SK-N-SH (cell line): Measurements from ENCODE around the gene OTOG.

ENCODE experiments used
- EZH2phosphoT487 ChIP-seq: fragments of 200-600 bp; sonication (generic); IDR thresholded peaks from 2 replicates; pipeline ENCODE4 v1.6.1; 2017; ENCODE audit warnings: low read depth, mixed run types, mild to moderate bottlenecking, antibody characterized with exemption, moderate library complexity, borderline replicate concordance
- JUND ChIP-seq: IDR thresholded peaks from 2 replicates; pipeline ENCODE4 v1.4.0; 2012
- RXRA ChIP-seq: IDR thresholded peaks from 2 replicates; pipeline ENCODE4 v1.4.0; 2012; ENCODE audit warnings: low read depth, mild to moderate bottlenecking, borderline replicate concordance
- SIN3A ChIP-seq: IDR thresholded peaks from 2 replicates; pipeline ENCODE4 v1.6.1; 2012; ENCODE audit warnings: low read depth, mild to moderate bottlenecking, low read length, moderate library complexity, borderline replicate concordance
- TAF1 ChIP-seq: IDR thresholded peaks from 2 replicates; pipeline ENCODE4 v1.6.1; 2012; ENCODE audit warnings: low read depth, mild to moderate bottlenecking, low read length, moderate library complexity, borderline replicate concordance
- TF ChIP-seq, protein P1 (sequence below): fragments of 200-600 bp; sonication (generic); IDR thresholded peaks from 2 replicates; pipeline ENCODE4 v1.6.1; 2017; ENCODE audit warnings: antibody characterized with exemption, mild to moderate bottlenecking, moderate library complexity
- TF ChIP-seq, protein P2 (sequence below): IDR thresholded peaks from 2 replicates; pipeline ENCODE4 v1.4.0; 2012; ENCODE audit warnings: low read depth, borderline replicate concordance
- TF ChIP-seq, protein P3 (sequence below): fragments of 150-350 bp; IDR thresholded peaks from 2 replicates; pipeline ENCODE4 v1.6.1; 2017; ENCODE audit warnings: antibody characterized with exemption, low read length, low read depth, borderline replicate concordance
- TF ChIP-seq, protein P4 (sequence below): IDR thresholded peaks from 2 replicates; pipeline ENCODE4 v1.4.0; 2012; ENCODE audit warnings: low read depth, borderline replicate concordance

DNA sequence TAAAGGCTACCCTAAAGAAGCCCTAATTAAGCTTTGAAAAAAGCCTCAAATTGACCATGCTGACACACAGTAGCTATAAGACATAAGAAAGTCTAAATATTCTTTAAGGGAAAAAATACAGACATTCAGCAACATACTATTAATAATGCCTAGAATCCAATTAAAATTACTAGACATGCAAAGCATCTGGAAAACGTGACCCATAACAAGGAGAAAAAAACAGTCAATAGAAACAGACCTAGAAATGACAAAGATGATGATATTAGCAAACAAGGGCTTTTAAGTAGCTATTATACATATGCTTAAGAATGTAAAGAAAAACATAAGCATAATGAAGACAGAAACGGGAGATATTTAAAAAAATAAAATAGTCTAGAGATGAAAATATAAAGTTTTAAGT is 108.6 kb downstream of the OTOG start:
- TF ChIP-seq, protein P1, sequence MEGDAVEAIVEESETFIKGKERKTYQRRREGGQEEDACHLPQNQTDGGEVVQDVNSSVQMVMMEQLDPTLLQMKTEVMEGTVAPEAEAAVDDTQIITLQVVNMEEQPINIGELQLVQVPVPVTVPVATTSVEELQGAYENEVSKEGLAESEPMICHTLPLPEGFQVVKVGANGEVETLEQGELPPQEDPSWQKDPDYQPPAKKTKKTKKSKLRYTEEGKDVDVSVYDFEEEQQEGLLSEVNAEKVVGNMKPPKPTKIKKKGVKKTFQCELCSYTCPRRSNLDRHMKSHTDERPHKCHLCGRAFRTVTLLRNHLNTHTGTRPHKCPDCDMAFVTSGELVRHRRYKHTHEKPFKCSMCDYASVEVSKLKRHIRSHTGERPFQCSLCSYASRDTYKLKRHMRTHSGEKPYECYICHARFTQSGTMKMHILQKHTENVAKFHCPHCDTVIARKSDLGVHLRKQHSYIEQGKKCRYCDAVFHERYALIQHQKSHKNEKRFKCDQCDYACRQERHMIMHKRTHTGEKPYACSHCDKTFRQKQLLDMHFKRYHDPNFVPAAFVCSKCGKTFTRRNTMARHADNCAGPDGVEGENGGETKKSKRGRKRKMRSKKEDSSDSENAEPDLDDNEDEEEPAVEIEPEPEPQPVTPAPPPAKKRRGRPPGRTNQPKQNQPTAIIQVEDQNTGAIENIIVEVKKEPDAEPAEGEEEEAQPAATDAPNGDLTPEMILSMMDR: no peak
- TF ChIP-seq, protein P2, sequence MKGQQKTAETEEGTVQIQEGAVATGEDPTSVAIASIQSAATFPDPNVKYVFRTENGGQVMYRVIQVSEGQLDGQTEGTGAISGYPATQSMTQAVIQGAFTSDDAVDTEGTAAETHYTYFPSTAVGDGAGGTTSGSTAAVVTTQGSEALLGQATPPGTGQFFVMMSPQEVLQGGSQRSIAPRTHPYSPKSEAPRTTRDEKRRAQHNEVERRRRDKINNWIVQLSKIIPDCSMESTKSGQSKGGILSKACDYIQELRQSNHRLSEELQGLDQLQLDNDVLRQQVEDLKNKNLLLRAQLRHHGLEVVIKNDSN: no peak
- TF ChIP-seq, protein P3, sequence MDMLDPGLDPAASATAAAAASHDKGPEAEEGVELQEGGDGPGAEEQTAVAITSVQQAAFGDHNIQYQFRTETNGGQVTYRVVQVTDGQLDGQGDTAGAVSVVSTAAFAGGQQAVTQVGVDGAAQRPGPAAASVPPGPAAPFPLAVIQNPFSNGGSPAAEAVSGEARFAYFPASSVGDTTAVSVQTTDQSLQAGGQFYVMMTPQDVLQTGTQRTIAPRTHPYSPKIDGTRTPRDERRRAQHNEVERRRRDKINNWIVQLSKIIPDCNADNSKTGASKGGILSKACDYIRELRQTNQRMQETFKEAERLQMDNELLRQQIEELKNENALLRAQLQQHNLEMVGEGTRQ: no peak
- TF ChIP-seq EZH2phosphoT487 (no peak), JUND (no peak), TAF1 (no peak), RXRA (no peak), SIN3A (no peak)
- TF ChIP-seq, protein P4, sequence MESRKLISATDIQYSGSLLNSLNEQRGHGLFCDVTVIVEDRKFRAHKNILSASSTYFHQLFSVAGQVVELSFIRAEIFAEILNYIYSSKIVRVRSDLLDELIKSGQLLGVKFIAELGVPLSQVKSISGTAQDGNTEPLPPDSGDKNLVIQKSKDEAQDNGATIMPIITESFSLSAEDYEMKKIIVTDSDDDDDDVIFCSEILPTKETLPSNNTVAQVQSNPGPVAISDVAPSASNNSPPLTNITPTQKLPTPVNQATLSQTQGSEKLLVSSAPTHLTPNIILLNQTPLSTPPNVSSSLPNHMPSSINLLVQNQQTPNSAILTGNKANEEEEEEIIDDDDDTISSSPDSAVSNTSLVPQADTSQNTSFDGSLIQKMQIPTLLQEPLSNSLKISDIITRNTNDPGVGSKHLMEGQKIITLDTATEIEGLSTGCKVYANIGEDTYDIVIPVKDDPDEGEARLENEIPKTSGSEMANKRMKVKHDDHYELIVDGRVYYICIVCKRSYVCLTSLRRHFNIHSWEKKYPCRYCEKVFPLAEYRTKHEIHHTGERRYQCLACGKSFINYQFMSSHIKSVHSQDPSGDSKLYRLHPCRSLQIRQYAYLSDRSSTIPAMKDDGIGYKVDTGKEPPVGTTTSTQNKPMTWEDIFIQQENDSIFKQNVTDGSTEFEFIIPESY: no peak
